ENCODE data around the gene DOCK2.

The DOCK2 gene

DNA sequence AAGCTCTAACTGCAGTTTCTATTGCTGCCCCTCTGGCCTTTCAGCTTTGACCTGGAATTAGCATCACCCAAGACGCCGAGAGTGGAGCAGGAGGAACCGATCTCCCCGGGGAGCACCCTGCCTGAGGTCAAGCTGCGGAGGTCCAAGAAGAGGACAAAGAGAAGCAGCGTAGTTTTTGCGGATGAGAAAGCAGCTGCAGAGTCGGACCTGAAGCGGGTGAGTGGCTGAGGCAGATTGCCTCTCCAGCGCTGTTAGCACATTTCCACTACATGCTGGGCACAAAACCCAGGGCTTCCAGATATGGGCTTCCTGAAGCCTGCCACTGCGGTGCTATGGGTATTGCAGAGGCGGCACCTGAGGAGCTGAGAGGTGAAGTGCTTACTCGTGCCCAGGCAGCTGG lies 441.9 kb downstream of the DOCK2 start:
- TF ChIP-seq EZH2phosphoT487 (IDR thresholded peaks at IDR 0.05; ENCODE audit: borderline replicate concordance) (no peak), CTCF (conservative IDR thresholded peaks at IDR 0.05; ENCODE audit: low read length) (no peak)
- no peaks in the 10 kb centered on the region for H3K9me3 ChIP-seq (ENCODE audit: insufficient read depth, low read depth, low read length)
- no peak overlapping the region for H2AFZ ChIP-seq (ENCODE audit: low read length)
- no peaks in the 10 kb centered on the region for H3K79me2 ChIP-seq (ENCODE audit: insufficient read depth, low read length)
- H3K4me3 ChIP-seq (ENCODE audit: low read length, poor library complexity, severe bottlenecking) = no peak overlapping the region
- no peaks in the 10 kb centered on the region for H3K4me1 ChIP-seq (ENCODE audit: insufficient read depth, low read length, poor library complexity, severe bottlenecking)
- no peak overlapping the region for H3K4me2 ChIP-seq (ENCODE audit: low read depth, low read length, poor library complexity, severe bottlenecking)
- no peaks in the 10 kb centered on the region for H3K9me2 ChIP-seq (replicated peaks; ENCODE audit: low read depth, low read length)
- H3K27me3 ChIP-seq (ENCODE audit: insufficient read depth, low read length, poor library complexity, severe bottlenecking) = no peaks in the 10 kb centered on the region
- H3K9ac ChIP-seq (ENCODE audit: low read depth, low read length, poor library complexity, severe bottlenecking) = no peak overlapping the region
- H3K36me3 ChIP-seq (ENCODE audit: insufficient read depth, low read length) = peaks cover 62% of the 10 kb centered on the region; the same call in 1 of the 2 replicates
- no peaks in the 10 kb centered on the region for H3F3A ChIP-seq (ENCODE audit: low read depth)
- no peaks in the 10 kb centered on the region for H4K20me1 ChIP-seq (ENCODE audit: insufficient read depth, low read length, poor library complexity, severe bottlenecking)

DNA sequence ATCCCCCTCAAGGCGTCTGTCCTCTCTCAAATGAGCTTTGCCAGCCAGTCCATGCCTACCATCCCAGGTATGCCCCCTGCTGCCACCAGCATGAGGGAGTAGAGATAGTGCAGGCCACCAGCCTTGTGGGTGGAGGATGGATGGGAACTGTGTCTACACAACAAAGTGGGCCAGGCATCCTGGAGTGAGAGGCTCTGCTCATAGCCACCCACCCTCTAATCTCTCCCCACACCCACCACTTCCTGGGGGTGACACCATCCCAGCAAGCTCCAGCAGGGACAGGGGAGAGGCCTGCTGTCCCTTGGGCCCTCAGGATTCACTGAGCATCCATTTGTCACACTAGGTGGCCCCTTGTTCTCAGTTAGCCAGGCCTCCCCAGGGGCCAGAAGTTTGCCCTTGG lies 443.1 kb downstream of the DOCK2 start:
- Histone ChIP-seq H2AFZ (ENCODE audit: low read length) (no peak overlapping the region), H3K9me3 (ENCODE audit: insufficient read depth, low read depth, low read length) (no peaks in the 10 kb centered on the region), H3F3A (ENCODE audit: low read depth) (no peaks in the 10 kb centered on the region), H3K36me3 (ENCODE audit: insufficient read depth, low read length) (peaks cover 64% of the 10 kb centered on the region; the same call in 1 of the 2 replicates), H3K4me3 (ENCODE audit: low read length, poor library complexity, severe bottlenecking) (no peak overlapping the region), H4K20me1 (ENCODE audit: insufficient read depth, low read length, poor library complexity, severe bottlenecking) (no peaks in the 10 kb centered on the region), H3K9ac (ENCODE audit: low read depth, low read length, poor library complexity, severe bottlenecking) (no peak overlapping the region), H3K79me2 (ENCODE audit: insufficient read depth, low read length) (no peaks in the 10 kb centered on the region), H3K9me2 (replicated peaks; ENCODE audit: low read depth, low read length) (no peaks in the 10 kb centered on the region), H3K4me2 (ENCODE audit: low read depth, low read length, poor library complexity, severe bottlenecking) (no peak overlapping the region), H3K27me3 (ENCODE audit: insufficient read depth, low read length, poor library complexity, severe bottlenecking) (no peaks in the 10 kb centered on the region), H3K4me1 (ENCODE audit: insufficient read depth, low read length, poor library complexity, severe bottlenecking) (no peaks in the 10 kb centered on the region)
- TF ChIP-seq EZH2phosphoT487 (IDR thresholded peaks at IDR 0.05; ENCODE audit: borderline replicate concordance) = no peak
- TF ChIP-seq CTCF (conservative IDR thresholded peaks at IDR 0.05; ENCODE audit: low read length) = no peak

DNA sequence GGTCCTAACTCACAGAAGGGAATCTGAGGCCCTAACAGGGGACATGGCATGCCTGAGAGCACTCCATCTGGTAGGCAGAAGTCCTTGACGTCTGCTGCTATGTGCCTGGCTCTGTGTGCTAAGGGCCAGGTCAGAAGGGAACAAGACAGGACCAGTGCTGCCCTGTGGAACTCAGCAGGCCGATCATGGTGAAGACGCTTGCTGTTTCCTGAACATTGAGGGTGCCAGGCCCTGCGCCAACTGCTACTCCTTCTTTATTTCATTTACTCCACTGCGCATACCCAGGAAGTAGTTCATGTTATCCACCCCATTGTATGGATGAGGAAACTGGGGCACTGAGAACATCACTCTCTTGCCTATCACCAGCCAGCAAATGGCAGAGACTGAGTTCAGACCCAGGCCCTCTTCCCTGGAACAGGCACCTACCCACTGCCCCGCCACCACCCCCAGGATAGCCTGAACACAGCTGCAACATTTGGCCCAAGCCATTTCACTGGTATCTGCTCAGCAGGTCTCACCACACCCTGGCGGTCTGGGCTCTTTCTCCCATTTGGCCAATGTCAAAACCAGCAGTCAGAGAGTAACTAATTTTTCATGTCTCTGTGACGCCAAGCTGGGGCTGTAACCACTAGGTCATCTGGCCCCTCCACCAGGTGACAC lies 443.8 kb downstream of the DOCK2 start:
- no peaks in the 10 kb centered on the region for H3F3A ChIP-seq (ENCODE audit: low read depth)

More for the DNA sequence above, 443.8 kb downstream of the DOCK2 start:
- no peak overlapping the region for H3K9ac ChIP-seq (ENCODE audit: low read depth, low read length, poor library complexity, severe bottlenecking)
- no peaks in the 10 kb centered on the region for H3K79me2 ChIP-seq (ENCODE audit: insufficient read depth, low read length)
- H3K9me3 ChIP-seq (ENCODE audit: insufficient read depth, low read depth, low read length) = no peaks in the 10 kb centered on the region
- H3K4me3 ChIP-seq (ENCODE audit: low read length, poor library complexity, severe bottlenecking) = no peak overlapping the region
- no peaks in the 10 kb centered on the region for H3K27me3 ChIP-seq (ENCODE audit: insufficient read depth, low read length, poor library complexity, severe bottlenecking)
- H2AFZ ChIP-seq (ENCODE audit: low read length) = no peak overlapping the region
- TF ChIP-seq EZH2phosphoT487 (IDR thresholded peaks at IDR 0.05; ENCODE audit: borderline replicate concordance) (no peak), CTCF (conservative IDR thresholded peaks at IDR 0.05; ENCODE audit: low read length) (no peak)
- H3K4me1 ChIP-seq (ENCODE audit: insufficient read depth, low read length, poor library complexity, severe bottlenecking) = no peaks in the 10 kb centered on the region
- H3K9me2 ChIP-seq (replicated peaks; ENCODE audit: low read depth, low read length) = no peaks in the 10 kb centered on the region
- no peaks in the 10 kb centered on the region for H4K20me1 ChIP-seq (ENCODE audit: insufficient read depth, low read length, poor library complexity, severe bottlenecking)
- no peak overlapping the region for H3K4me2 ChIP-seq (ENCODE audit: low read depth, low read length, poor library complexity, severe bottlenecking)
- H3K36me3 ChIP-seq (ENCODE audit: insufficient read depth, low read length) = peaks cover 61% of the 10 kb centered on the region; the same call in 1 of the 2 replicates

Data from Loucy (cell line).